GM12878 (cell line): ENCODE measurements around the gene COL4A4. TPM values are rescaled to one million over a fixed set of nuclear protein-coding genes. Genes with fewer than 3 reads are reported as not detected.

Experiments
- ATAC-seq: fragments of 200-7000 bp; cut with Tn5 transposase; 3 replicates; pipeline ENCODE4 v1.9.1; 2020; ENCODE audit warnings: mild to moderate bottlenecking, moderate library complexity
- BruUV-seq: library from RNA; stranded (reverse); fragments of 400-500 nt; replicated peaks from 2 replicates; lab custom pipeline; 2021; lab: Mats Ljungman, UMichigan
- CTCF ChIA-PET: fragments of 300-600 bp; sonication (Branson Sonifier 250); formaldehyde crosslinking; extraction: SDS; loops from one replicate; lab custom pipeline; 2021; ENCODE audit warnings: inconsistent platforms; lab: Yijun Ruan, JAX
- POLR2A ChIA-PET: fragments of 350-600 bp; formaldehyde crosslinking; extraction: SDS; loops from one replicate; lab custom pipeline; 2021; ENCODE audit warnings: inconsistent platforms; lab: Charles Lee
- RAD21 ChIA-PET: fragments of 300-600 bp; sonication (Branson Sonifier 250); formaldehyde crosslinking; loops from one replicate; lab custom pipeline; 2023; ENCODE audit warnings: antibody characterized with exemption; ENCODE audit not compliant: unreplicated experiment; lab: Charles Lee
- SMC1A ChIA-PET: fragments of 300-600 bp; sonication (Branson Sonifier 250); formaldehyde crosslinking; loops from one replicate; lab custom pipeline; 2023; ENCODE audit not compliant: unreplicated experiment, uncharacterized antibody; lab: Charles Lee
- DNase-seq: peaks from one replicate; pipeline ENCODE4 v3.0.0-alpha.2; 2011; ENCODE audit warnings: low read depth, low spot score
- FAIRE-seq: peaks from 3 replicates; lab custom pipeline; 2011; peaks lifted over from hg19 to GRCh38; lab: Jason Lieb, UNC
- H2AFZ ChIP-seq: 2 replicates; pipeline ENCODE4 v1.6.0; 2011; ENCODE audit warnings: low read depth, low read length, control low read depth; ENCODE audit not compliant: control insufficient read depth
- H3K27ac ChIP-seq: 2 replicates; pipeline ENCODE4 v1.5.1; 2011; ENCODE audit warnings: control low read depth; ENCODE audit not compliant: control insufficient read depth, insufficient read depth
- H3K27me3 ChIP-seq, 2 experiments: replicated peaks in 1 of 2; 2 replicates each; pipeline versions ENCODE4 v1.6.0 to v1.6.1; 2011; ENCODE audit warnings: low read length in 1 of 2; ENCODE audit not compliant: control insufficient read depth in 2 of 2, insufficient read depth in 2 of 2
- H3K36me3 ChIP-seq, 2 experiments: 2 replicates each; pipeline ENCODE4 v1.5.1; 2011; ENCODE audit warnings: low read length in 1 of 2; ENCODE audit not compliant: control insufficient read depth in 2 of 2, insufficient read depth in 2 of 2
- H3K4me1 ChIP-seq: 2 replicates; pipeline ENCODE4 v1.6.1; 2011; ENCODE audit warnings: mild to moderate bottlenecking, low read length, moderate library complexity, mixed read lengths; ENCODE audit not compliant: control insufficient read depth, insufficient read depth
- H3K4me2 ChIP-seq: 2 replicates; pipeline ENCODE4 v1.6.0; 2011; ENCODE audit warnings: control low read depth; ENCODE audit not compliant: control insufficient read depth, insufficient read depth
- H3K4me3 ChIP-seq: fragments of 200-600 bp; sonication (generic); 2 replicates; pipeline ENCODE4 v1.5.1; 2016
- H3K79me2 ChIP-seq: 2 replicates; pipeline ENCODE4 v1.6.0; 2011; ENCODE audit warnings: low read length; ENCODE audit not compliant: control insufficient read depth, insufficient read depth
- H3K9ac ChIP-seq: 2 replicates; pipeline ENCODE4 v1.8.0; 2011; ENCODE audit warnings: low read length, control low read depth, mixed read lengths; ENCODE audit not compliant: control insufficient read depth, insufficient read depth
- H3K9me3 ChIP-seq: replicated peaks from 3 replicates; pipeline ENCODE4 v1.5.1; 2011; ENCODE audit warnings: mild to moderate bottlenecking, low read length; ENCODE audit not compliant: control insufficient read depth, insufficient read depth
- H4K20me1 ChIP-seq: 2 replicates; pipeline ENCODE4 v1.6.0; 2011; ENCODE audit not compliant: control insufficient read depth, insufficient read depth
- JUND ChIP-seq: IDR thresholded peaks from 2 replicates; pipeline ENCODE4 v1.6.1; 2012; ENCODE audit warnings: low read depth, mild to moderate bottlenecking, low read length, improper control_type of control experiment, moderate library complexity
- PAX5 ChIP-seq: IDR thresholded peaks from 2 replicates; pipeline ENCODE4 v1.6.1; 2011; ENCODE audit warnings: low read depth, low read length, borderline replicate concordance
- RCOR1 ChIP-seq: conservative IDR thresholded peaks from 2 replicates; pipeline ENCODE4 v1.6.1; 2012; ENCODE audit warnings: low read depth, low read length, improper control_type of control experiment
- TBL1XR1 ChIP-seq: IDR thresholded peaks from 2 replicates; pipeline ENCODE4 v1.6.1; 2012; ENCODE audit warnings: low read depth, low read length, improper control_type of control experiment
- WGBS: methylation state at CpG from one replicate; pipeline ENCODE4 v1.1.6; 2016; ENCODE audit warnings: low lambda C conversion rate; ENCODE audit not compliant: insufficient replicate concordance, insufficient coverage; ENCODE audit errors: missing lambda C conversion rate; 5-methylcytosine and 5-hydroxymethylcytosine counted together
- in situ Hi-C: fragments of 300-500 bp; cut with MboI; formaldehyde crosslinking; loops from 9 replicates; pipeline ENCODE4 v1.14.3; 2018; ENCODE audit warnings: mixed read lengths
- intact Hi-C: fragments of 100-400 bp; cut with micrococcal nuclease; formaldehyde crosslinking; loops from one replicate; pipeline ENCODE4 v1.14.2; 2022; ENCODE audit not compliant: unreplicated experiment
- polyA plus RNA-seq, 11 experiments: library from polyadenylated mRNA; depleted of rRNA in 4 of 11; unstranded in 6 of 11; stranded (reverse) in 5 of 11; fragments of >200 nt; fragmentation: Nextera tagmentation in 4 of 11; fragmentation: Illumina TruSeq in 1 of 11; extraction: Ambion mirVana in 4 of 11; extraction: Trizol in 1 of 11; gene quantifications; 1 replicate in 1 of 11; 2 replicates in 10 of 11; pipeline versions ENCODE4 v1.2.1 to v1.2.3, GENCODE V29; 2011 to 2016; ENCODE audit warnings: inconsistent platforms in 2 of 11, missing spikeins in 2 of 11, low read depth in 1 of 11
- total RNA-seq, 4 experiments: library from RNA; depleted of rRNA in 3 of 4; stranded (reverse); fragments of >200 nt in 3 of 4; fragmentation: Illumina TruSeq in 1 of 4; extraction: Trizol in 1 of 4; gene quantifications; 2 replicates each; pipeline versions ENCODE4 v1.2.1 to v1.2.3, GENCODE V29; 2013 to 2021
- TF ChIP-seq, protein P1 (sequence below): fragments of 450-650 bp; IDR thresholded peaks from 2 replicates; pipeline ENCODE4 v1.6.1; 2016; ENCODE audit warnings: mild to moderate bottlenecking

Gene COL4A4
- total and polyA plus RNA-seq, 10 of the 15 experiments (the other 5 are each of a cell fraction or from before 2014, with no cell fraction given) = 0.19 to 4.0 (median 2.1) TPM

GRCh38 chr2:227134591-227134990 is 29.4 kb downstream of the COL4A4 start:
- ATAC-seq (no peak), DNase-seq (no peak), FAIRE-seq (no peak)
- no peak overlapping the region for H3K4me3 ChIP-seq
- no peak overlapping the region for H3K9ac ChIP-seq
- no peaks in the 10 kb centered on the region for H3K36me3 ChIP-seq
- H3K27ac ChIP-seq = no peak overlapping the region
- H3K79me2 ChIP-seq = no peaks in the 10 kb centered on the region
- CTCF ChIA-PET = interaction anchor here (0.7 to 9.7 kb wide), 4 partner anchors 104 to 728 kb away, joined by 3 to 100 read pairs (median 8); no protein-coding TSS in a partner anchor
- H3K9me3 ChIP-seq = no peaks in the 10 kb centered on the region
- RAD21 ChIA-PET = interaction anchor here (3.7 kb wide), 1 partner anchor 104 kb away, joined by 20 read pairs; no protein-coding TSS in a partner anchor
- no peak overlapping the region for H2AFZ ChIP-seq
- intact Hi-C loops (loop anchor here (5.0 to 10.0 kb wide), 2 partner anchors 270 to 748 kb away; no protein-coding TSS in a partner anchor), in situ Hi-C loops (loop anchor here (10.0 kb wide), 1 partner anchor 630 kb away; no protein-coding TSS in a partner anchor)
- WGBS = 86% methylated on average over 5 of the region's 5 CpGs
- no TSS peak for BruUV-seq
- TF ChIP-seq TBL1XR1 = no peak
- no peak for TF ChIP-seq JUND
- no peak for TF ChIP-seq RCOR1
- TF ChIP-seq, protein P1, sequence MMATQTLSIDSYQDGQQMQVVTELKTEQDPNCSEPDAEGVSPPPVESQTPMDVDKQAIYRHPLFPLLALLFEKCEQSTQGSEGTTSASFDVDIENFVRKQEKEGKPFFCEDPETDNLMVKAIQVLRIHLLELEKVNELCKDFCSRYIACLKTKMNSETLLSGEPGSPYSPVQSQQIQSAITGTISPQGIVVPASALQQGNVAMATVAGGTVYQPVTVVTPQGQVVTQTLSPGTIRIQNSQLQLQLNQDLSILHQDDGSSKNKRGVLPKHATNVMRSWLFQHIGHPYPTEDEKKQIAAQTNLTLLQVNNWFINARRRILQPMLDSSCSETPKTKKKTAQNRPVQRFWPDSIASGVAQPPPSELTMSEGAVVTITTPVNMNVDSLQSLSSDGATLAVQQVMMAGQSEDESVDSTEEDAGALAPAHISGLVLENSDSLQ = no peak
- no peak for TF ChIP-seq PAX5
- H4K20me1 ChIP-seq = no peaks in the 10 kb centered on the region
- POLR2A ChIA-PET = no interaction called here
- no peak overlapping the region for H3K4me2 ChIP-seq
- H3K27me3 ChIP-seq = no peaks in the 10 kb centered on the region
- SMC1A ChIA-PET = interaction anchor here (1.1 to 3.4 kb wide), 3 partner anchors 31 to 631 kb away, joined by 3 to 11 read pairs (median 6); no protein-coding TSS in a partner anchor
- no peaks in the 10 kb centered on the region for H3K4me1 ChIP-seq
